Stimulated activated CD8-positive, alpha-beta memory T cell treated with anti-CD3 and anti-CD28 coated beads, Interleukin-4, amount 100 ng/mL, for 4 hours (primary cell): Measurements from ENCODE around the gene NR6A1.

Experiments used
- DNase-seq, 2 donors: peaks; one replicate each; pipeline ENCODE4 v3.0.0-alpha.2; 2020; ENCODE audit warnings: low read depth in 2 of 2, low spot score in 1 of 2

The NR6A1 gene

DNA sequence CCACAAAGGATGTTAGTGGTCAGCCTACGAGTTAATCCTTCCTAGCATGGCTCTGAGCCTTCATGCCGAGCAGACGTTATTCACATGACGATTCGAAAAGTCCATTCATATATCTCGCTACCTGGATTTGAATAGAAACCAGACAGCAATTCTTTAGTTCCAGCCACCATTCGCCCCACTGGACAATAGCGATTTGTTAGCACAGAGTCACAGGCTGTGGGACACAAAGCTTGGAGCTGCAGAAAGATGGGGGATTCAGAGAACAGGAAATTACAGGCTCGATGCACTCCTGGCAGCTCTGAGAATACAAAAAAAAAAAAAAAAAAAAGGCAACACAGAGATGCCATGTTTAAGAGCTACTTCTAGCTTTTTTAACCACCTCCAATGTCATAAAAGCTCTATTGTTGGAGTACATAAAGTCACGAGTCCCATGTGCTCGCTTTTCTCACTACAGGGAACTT is 110.7 kb downstream of the NR6A1 start:
- no peak for DNase-seq

DNA sequence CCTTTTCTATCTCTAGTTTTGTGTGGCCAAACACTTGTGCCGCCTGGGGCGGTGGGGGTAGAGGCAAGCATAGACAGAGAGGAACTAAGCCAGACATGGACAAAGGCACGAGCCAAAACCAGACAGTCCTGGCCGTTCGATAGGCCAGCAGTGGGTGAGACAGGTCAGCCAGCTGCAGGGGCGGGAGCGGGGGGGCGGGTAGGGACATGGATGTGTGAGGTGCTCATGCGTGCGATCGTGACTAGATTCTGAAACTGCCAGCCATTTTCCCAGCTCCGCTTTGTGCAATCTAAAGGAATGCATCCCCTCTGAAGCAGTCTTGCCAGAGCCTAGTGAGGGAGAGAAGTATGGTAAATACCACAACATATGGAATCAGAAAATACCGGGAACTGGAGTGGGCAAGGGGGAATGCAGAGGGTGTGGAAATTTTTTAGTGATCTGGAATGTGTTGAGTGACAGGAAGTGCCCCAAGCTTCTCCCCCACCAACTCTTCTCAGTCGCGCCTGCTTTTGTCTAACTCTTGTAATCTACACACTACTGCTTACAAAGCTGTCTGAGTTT is 111.9 kb downstream of the NR6A1 start:
- DNase-seq = peak in 1 of 2 donors; percentile 4

DNA sequence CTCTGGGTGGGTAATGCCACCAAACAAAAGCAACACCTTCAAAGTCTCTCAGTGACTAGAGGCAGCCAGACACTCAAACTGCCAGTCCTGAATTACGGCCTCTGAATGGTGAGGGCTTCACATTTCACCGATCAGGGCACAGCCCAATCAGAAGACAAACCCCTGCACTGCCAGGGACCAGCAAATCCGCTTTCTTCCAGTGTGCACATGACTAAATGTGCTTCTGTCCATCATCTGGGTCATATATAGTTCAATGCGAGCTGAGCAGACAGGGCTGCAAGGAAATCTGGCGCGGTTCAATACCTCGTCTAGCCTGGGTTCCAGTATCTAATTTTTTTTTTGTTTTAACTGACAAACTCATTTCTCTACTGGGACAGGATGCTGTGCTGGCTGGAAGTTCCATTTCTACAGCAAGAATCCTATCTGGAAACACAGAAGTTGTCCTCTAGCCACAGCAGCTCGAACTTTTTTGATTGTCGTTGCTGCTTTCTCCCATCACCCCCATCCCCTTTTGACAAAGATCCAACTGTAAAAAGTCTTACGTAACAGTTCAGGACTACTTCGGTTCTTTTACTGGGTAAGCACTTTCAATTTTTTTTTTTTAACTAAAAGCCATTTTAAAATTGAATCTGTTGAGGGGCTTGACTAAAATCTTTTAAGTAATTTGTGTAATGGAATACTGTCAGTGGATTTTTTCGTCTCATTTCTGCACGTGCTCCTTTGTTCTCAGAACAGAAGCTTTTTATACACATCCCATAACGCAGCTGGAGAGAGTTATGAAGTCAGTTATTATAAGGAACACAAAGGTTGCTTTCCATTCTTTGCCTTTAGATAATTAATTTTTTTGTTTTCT is 112.7 kb downstream of the NR6A1 start:
- peak in 1 of 2 donors; percentile 7 for DNase-seq

DNA sequence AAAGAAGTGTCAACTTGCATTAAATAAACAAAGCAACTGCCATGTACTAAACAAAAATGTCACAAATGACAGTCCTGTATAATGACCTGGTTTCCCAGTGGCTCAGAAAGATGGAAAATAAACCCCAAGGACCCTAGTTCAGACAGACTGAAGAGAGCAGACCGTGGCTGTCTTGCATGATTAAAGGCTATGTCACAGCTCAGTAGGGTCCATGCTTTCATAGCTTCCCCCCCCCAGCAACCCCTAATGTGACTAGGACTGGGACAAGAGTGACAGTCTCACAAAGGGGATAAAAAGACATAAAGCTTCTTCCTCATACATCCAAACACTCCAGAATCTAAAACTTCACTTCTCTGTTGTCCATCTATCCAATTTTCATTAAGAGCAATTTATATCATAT is 113.6 kb downstream of the NR6A1 start:
- no peak for DNase-seq

DNA sequence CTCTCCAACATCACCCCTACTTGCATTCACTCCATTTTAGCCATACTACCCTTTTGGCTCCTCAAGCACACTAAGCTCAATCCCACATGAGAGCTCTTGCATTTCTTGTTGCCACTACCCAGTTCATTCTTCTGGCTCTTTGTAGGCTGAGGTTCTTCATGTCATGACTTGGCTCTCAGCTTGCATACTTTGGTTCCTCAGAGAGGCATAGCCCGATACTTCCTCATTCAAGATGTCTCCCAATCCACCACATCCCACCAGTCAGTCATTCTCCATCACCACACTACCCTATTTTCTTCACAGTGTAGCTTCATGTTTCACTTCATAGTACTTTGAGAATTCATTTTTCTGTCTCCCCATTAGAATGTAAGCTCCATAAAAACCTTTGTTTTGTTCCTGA is 116.7 kb downstream of the NR6A1 start:
- no peak for DNase-seq

DNA sequence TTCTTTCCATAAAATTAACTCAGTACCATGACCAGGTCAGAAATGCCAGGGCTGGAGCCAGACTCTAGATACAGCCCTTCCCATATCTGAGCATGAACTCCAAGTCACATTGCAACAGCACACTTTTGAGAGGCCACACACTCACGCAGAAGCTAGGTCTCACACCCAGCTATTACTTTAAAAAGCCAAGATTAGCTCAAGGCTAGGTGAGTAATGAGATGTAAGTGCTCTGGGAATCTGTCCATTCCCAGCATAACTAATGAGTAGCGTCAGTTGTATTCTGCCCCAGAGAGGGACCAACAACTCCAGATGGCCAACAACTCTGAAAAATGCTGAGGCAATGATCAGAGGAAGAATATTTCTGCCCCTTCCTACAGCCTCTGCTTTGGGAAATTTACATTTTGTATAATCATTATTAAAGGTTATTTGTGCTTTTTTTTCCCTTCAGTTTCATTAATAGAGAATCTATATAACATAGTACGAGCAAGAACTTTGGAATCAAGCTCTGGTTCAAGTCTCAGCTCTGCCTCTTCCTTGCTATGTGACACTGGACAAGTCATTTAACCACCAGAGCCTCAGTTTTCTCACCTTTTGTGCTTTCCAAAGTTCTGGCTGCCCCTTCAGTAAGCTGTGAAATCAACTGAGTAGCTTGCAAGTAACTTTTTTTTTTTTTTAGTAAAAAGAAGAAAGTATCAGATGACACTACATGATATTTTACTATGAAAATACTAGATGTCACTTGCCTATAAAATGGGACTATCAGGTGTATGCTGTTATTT is 118.3 kb downstream of the NR6A1 start:
- no peak for DNase-seq

DNA sequence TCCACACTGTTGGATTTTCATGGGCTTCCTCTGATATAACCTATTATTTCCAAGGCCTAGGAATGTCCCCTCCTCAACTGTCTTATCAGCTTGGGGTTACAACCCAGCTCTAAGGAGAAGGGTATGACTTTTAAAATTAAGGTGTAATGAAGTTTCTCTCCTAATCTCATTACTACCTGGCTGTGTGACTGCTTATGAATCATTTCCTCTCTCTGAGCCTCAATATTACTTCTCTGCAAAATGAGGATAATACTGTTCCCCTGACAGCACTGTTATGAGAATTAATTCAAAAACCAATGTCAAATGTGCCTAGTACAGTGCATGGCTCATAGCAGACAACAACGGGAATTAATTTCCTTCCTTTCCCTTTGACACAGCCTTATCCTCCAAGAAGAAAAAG is 118.9 kb downstream of the NR6A1 start:
- no peak for DNase-seq

DNA sequence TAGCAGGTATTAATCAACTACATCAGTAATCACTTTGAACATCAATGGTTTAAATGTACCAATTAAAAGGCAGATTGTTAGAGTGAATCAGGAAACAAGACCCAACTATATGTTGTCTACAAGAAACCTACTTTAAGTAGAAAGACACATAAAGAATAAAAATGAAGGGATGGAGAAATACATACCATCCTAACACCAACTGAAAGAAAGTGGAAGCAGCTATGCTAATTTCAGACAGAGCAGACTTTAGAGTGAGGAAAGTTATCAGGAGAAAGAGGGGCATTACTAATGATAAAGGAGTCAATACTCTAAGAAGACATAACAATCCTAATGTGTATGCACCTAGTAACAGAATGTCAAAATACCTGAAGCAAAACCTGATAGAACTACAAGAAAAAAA is 125.8 kb downstream of the NR6A1 start:
- no peak for DNase-seq

DNA sequence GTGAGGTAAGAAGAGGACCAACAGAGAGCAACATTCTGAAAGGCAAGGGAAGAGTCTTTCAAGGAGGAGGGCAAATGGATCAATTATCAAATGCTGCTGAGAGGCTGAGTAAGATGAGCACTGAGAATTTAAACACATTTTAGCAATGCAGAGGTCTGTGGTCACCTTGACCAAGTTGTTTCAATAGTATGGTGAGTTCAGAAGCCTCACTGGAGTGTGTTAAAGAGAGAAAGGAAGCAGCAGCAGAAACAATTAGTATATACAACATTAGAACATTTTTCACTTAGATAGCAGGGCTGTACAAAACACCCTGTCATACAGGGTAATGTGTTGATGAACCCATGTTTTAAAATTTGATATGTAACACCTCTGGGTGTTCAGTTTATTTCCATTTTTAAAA is 131.5 kb downstream of the NR6A1 start:
- no peak for DNase-seq

DNA sequence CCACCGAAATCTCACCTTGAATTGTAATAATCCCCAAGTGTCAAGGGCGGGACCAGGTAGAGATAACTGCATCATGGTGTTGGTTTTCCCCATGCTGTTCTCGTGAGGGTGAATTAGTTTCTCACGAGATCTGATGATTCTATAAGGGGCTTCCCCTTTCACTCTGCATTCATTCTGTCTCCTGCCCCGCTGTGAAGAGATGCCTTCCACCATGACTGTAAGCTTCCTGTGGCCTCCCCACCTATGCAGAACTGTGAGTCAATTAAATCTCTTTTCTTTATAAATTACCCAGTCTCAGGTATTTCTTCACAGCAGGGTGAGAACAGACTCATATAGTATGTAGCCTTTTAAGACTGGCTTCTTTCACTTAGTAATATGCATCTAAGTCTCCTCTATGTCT is 135.8 kb downstream of the NR6A1 start:
- DNase-seq = no peak

DNA sequence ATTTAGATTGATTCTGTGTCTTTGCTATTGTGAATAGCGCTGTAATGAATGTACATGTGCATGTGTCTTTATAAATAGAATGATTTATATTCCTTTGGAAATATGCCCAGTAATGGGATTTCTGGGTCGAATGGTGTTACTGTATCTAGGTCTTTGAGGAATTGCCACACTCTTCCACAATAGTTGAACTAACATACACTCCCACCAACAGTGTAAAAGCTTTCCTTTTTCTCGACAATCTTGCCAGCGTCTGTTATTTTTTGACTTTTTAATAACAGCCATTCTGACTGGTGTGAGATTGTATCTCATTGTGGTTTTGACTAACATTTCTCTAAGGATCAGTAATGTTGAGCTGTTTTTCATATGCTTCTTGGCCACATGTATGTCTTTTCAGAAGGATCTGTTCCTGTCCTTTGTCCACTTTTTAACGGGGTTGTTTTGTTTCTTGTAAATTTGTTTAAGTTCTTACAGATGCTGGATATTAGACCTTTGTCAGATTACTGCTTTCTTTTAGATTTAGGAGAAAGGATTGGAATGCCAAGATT is 139.0 kb downstream of the NR6A1 start:
- DNase-seq = no peak

DNA sequence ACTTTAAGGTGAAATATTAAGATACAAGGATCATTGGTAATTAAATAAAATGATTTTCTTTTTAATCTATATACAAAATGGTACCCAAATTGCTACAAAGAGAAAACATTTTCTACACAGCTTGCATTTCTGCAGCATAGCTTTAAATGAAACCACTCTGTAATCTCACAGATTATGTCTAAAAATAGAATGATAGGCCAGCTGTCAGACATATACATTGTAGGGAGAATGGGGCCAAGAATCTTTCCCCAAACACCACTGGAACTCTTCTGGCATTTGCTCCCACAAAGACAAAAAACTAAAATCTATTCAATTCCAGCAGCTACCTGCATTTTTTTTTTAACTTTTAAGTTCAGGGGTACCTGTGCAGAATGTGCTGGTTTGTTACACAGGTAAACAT is 139.8 kb downstream of the NR6A1 start:
- DNase-seq = no peak

DNA sequence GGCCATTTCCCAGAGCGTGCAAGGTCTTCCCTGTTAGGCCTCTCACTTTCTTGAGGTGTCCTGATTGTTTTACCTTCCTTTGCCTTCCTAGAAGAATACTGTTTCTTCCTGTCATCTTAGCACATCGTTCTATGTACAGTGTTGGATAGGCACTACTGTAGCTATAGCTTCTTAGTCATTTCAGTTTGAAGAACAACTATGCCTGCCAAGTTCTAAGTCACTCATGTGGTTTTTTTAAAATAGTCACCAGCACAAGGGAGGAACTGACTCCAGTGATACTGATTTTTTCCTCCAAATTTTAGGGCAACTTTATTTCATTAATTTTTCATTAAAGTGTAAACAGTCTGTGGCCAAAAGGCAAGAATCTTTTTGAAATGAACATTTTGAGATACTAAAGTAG is 141.5 kb downstream of the NR6A1 start:
- no peak for DNase-seq

DNA sequence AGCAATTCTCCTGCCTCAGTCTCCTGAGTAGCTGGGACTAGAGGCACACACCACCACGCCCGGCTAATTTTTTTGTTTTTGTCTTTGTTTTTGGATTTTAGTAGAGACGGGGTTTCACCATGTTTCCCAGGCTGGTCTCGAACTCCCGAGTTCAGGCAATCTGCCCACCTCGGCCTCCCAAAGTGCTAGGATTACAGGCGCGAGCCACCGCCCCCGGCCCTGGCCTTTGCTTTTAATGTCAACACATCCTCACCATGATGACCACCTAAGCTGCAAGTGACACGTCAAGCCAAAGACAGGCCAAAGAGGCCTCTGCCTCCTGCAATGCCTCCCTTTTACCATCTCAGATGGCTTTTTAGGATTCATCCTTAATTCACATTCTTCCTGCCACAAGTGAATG is 142.4 kb downstream of the NR6A1 start:
- DNase-seq = no peak

DNA sequence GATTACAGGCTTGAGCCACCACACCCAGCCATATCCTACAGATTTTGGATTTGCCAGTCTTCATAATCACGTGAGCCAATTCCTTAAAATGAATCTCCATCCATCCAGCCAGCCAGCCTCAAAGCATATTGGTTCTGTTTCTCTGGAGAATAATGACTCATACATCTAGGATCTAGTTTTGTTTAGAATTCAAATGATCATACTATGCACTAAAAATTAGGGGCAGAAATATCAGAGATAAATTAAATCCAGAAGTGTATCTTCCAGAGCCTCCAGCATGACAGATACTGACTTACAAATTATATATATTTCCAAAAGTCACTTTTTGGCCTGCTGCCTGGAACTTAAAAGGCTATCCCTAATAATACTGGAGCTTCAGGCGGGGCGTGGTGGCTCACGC is 144.8 kb downstream of the NR6A1 start:
- no peak for DNase-seq

DNA sequence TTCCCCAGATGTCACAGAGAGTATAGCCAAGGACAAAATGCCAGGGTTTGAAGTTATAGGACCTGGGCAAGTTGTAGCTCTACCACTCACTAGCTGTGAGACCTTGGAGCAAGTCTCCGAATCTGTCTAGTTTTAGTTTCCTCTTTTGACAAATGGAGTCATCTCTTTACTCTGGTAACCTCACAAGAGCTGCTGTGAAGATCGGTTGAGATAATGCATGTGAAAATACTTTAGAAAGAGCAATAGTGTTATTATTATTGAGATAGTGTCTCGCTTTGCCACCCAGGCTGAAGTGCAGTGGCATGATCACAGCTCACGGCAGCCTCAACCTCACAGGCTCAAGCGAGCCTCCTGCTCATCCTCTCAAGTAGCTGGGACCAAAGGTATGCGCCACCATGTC is 146.0 kb downstream of the NR6A1 start:
- no peak for DNase-seq

DNA sequence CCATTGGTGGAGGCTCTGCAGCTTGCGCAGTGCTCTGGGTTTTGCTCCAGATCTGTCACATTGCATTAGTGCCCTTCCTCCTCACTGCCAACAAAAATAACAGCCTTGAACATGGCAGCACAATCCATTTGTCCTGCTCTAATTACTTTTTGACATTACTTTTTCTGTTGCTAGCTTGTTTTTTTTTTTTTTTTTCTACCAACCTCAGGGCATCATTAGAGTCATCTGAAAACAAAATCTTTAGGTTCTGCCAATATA is 146.4 kb downstream of the NR6A1 start:
- DNase-seq = no peak

DNA sequence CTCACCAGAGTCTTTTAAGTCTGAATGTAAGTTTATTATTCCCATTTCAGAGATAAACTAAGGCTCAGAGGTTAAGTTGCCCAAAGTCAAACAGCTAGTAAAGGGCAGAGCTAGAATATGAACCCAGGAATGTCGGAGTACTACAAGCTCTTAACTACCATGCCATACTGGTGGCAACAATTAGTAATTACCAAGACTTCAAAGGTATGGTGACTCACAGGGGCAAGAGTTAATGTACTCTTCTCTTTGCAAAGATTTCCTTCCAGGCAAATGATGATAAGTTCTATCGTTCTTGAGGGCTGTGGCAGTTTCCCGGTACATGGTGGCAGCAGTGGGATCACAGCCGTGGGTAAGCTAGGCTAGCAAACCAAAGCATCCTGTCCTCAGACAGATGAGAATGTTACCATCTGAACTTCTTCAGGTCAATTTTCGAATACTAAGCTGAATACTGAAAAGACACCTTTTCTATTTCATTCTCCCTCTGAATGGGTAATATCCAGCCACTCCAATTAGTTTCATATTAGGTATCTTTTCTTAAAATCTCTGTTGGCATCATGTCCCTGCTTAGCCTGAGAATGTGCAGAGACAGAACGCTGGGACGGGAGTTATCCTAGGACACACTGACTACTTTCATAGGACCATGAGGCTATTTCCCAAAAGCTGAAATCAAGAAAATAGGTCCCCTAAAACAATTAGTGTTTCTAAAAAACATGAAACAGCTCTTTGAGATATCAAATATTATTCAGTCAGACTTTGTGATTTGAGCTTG is 147.0 kb downstream of the NR6A1 start:
- no peak for DNase-seq

DNA sequence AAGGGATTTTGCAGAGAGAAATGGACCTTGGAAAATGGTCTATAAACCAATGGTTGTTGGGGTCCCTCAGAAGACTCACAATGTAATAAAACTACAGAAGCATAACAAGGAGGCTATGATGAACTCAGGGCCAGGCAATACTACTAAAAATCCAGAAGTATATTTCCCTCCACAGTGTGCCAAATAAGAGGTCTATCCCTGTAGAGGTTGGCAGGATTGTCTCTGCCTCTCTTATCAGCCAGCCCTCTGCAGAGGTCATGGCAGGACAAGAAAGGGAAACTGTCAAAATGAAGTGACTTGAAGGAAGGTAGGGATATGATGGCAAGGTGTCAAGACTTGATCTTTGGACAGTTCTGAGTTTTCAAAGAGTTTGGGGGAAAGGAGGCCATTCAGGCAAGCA is 148.2 kb downstream of the NR6A1 start:
- DNase-seq = no peak

DNA sequence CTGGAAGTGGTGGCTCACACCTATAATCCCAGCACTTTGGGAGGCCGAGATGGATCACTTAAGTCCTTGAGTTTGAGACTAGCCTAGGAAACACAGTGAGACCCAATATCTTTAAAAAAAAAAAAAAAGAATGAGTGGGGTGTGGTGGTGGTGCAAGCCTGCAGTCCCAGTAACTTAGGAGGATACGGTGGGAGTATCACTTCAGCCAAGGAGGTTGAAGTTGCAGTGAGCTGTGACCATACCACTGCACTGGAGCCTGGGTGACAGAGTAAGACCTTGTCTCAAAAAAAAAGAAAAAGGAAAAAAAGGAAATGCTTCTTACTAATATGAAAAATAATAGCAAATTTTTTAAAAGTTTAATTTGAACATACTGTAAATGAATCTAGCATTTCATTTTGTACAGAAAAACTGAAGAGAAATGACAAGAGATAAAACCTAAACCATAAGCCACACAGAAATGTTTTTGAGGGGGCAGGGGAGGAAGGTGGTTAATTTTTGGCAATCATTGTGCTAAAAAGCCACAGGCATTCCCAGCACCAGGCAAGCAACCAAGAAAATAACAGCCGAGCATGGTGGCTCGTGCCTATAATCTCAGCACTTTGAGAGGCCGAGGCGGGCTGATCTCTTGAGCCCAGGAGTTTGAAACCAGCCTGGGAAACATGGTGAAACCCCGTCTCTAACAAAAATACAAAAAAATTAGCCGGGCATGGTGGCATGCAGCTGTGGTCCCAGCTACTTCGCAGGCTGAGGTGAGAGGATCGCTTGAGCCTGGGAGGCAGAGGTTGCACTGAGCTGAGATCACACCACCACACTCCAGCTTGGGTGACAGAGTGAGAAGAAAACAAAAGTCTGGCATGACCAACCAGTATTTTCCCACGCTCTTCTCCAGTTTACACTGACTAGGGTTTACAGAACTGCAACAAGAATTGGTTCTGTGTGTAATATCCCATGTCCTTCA is 149.5 kb downstream of the NR6A1 start:
- peak in 1 of 2 donors; percentile 3 for DNase-seq
